CD4-positive, alpha-beta T cell treated with Interleukin-15 for 1 hour (primary cell): ENCODE results near the gene COG6.

Source experiments
- DNase-seq: peaks from one replicate; pipeline ENCODE4 v3.0.0-alpha.2; 2020

The COG6 gene

GRCh38 chr13:39776439-39776838 is 121.0 kb downstream of the COG6 start:
- DNase-seq, result no peak

- no peak for DNase-seq
Measured at GRCh38 chr13:39777021-39777420, 121.6 kb downstream of the COG6 start.

DNA sequence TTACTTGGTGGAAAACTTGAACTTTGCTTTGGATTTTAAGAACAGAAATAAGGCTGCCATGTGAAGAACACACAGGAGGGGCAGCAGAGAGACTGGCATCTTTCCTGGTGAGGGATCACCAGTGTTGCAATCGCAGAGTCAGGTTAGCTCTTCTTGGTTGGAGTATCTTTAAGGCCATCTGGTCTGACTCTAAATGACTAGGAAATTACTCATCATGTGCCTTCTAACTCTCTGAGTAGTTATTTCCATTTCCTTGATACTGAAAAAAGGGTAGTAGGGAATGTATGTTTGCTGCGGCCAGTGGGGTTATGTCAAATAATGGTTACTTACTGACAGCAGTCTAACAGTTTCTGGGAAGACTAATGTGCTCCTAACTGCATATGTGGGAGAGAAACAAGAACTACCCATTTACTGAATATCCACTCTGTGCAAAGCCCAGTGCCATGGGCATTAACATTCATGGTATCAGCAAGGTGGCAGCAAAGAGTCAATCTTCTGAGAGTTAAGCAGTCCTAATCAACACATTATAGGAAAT is 122.1 kb downstream of the COG6 start:
- DNase-seq, result no peak

- no peak for DNase-seq
Measured at GRCh38 chr13:39779337-39780265, 124.1 kb downstream of the COG6 start.

- no peak for DNase-seq
Measured at GRCh38 chr13:39780711-39781110, 125.2 kb downstream of the COG6 start.

GRCh38 chr13:39781381-39781780 is 125.9 kb downstream of the COG6 start:
- no peak for DNase-seq

DNA sequence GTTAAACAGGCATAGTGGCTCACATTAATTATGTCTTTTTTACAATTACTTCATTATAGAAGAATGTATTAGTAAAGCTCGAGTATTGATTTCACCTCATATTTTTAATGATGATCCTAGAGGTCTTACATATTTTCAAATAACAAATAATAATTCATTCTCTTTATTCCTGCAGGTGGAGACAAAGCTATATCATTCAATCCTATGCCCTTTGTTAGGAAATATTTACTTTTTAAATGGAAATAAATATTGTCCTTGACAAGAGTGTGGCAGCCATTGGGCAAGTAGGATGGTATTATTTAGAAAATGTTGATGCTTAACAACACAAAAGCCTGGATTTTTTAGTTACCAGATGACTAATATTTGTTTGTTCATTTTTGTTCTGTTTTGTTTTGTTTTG is 127.6 kb downstream of the COG6 start:
- no peak for DNase-seq

DNA sequence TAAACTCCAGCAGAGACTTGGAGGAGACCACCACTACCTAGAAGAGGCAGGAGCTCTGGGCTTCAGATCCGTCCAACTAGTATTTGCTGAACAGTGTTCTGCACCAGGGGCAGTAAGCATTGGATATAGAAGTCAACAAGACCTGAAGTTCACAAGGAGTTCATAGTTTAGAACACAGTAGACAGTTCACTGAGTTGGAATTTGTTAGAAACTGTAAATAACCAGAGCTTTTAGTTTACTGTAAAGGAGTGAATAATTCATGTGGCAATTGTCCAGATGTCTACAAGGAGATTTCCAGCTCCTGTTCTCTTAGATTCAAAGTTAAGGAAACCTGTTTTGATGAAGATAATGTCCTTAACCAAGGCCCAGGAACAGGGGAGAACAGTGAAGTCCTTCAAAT is 128.9 kb downstream of the COG6 start:
- no peak for DNase-seq

- no peak for DNase-seq
Measured at GRCh38 chr13:39786091-39786490, 130.6 kb downstream of the COG6 start.

GRCh38 chr13:39787086-39787487 is 131.6 kb downstream of the COG6 start:
- DNase-seq, result no peak

- DNase-seq, result no peak
Measured at GRCh38 chr13:39788102-39788501, 132.6 kb downstream of the COG6 start.

GRCh38 chr13:39789451-39789850 is 134.0 kb downstream of the COG6 start:
- DNase-seq, result no peak
